IMR-90 (cell line): ENCODE results near the gene CYP20A1. TPM values are rescaled to one million over a fixed set of nuclear protein-coding genes. Genes with fewer than 3 reads are reported as not detected.

Experiments used
- ATAC-seq: fragments of 200-7000 bp; cut with Tn5 transposase; 2 replicates; pipeline ENCODE4 v1.9.1; 2020; ENCODE audit warnings: low read depth, mild to moderate bottlenecking, moderate library complexity
- BruUV-seq: library from RNA; stranded (reverse); fragments of 400-500 nt; replicated peaks from 2 replicates; lab custom pipeline; 2021; lab: Mats Ljungman, UMichigan
- CTCF ChIA-PET: fragments of 300-600 bp; formaldehyde crosslinking; extraction: SDS; loops from one replicate; lab custom pipeline; 2021; ENCODE audit warnings: antibody characterized with exemption; lab: Yijun Ruan, JAX
- POLR2A ChIA-PET: fragments of 300-600 bp; sonication (Branson Sonifier 250); formaldehyde crosslinking; loops from one replicate; lab custom pipeline; 2022; ENCODE audit warnings: antibody characterized with exemption; ENCODE audit not compliant: unreplicated experiment; lab: Charles Lee
- DNase-seq: peaks from one replicate; pipeline ENCODE4 v3.0.0; 2013
- H2AFZ ChIP-seq: replicated peaks from 2 replicates; pipeline ENCODE3; 2013; ENCODE audit warnings: low read length, mild to moderate bottlenecking; ENCODE audit not compliant: poor library complexity
- H2AK5ac ChIP-seq: 2 replicates; pipeline ENCODE4 v1.6.1; 2013; ENCODE audit warnings: low read depth, low read length, inconsistent platforms
- H2AK9ac ChIP-seq: replicated peaks from 2 replicates; pipeline ENCODE3; 2013; ENCODE audit warnings: mild to moderate bottlenecking, low read depth, low read length, moderate library complexity; ENCODE audit not compliant: poor library complexity
- H2BK120ac ChIP-seq: 2 replicates; pipeline ENCODE4 v1.6.1; 2013; ENCODE audit warnings: low read depth, low read length, inconsistent platforms
- H2BK15ac ChIP-seq: 3 replicates; pipeline ENCODE4 v1.6.1; 2013; ENCODE audit warnings: low read depth, low read length, inconsistent platforms
- H2BK20ac ChIP-seq: 2 replicates; pipeline ENCODE4 v1.6.1; 2013; ENCODE audit warnings: low read depth, mild to moderate bottlenecking, inconsistent platforms, low read length, moderate library complexity
- H2BK5ac ChIP-seq: 2 replicates; pipeline ENCODE4 v1.6.1; 2013; ENCODE audit warnings: mild to moderate bottlenecking, low read depth, low read length, inconsistent platforms; ENCODE audit not compliant: poor library complexity, severe bottlenecking
- H3K14ac ChIP-seq: replicated peaks from 2 replicates; pipeline ENCODE4 v1.6.1; 2013; ENCODE audit warnings: low read depth, low read length, inconsistent platforms
- H3K18ac ChIP-seq: 2 replicates; pipeline ENCODE4 v1.6.1; 2013; ENCODE audit warnings: low read depth, low read length, control low read depth
- H3K23ac ChIP-seq: 2 replicates; pipeline ENCODE4 v1.6.1; 2013; ENCODE audit warnings: low read depth, low read length, inconsistent platforms
- H3K27ac ChIP-seq: 2 replicates; pipeline ENCODE4 v1.5.1; 2013; ENCODE audit warnings: mild to moderate bottlenecking, control low read depth, low read length; ENCODE audit not compliant: insufficient read depth
- H3K27me3 ChIP-seq: 2 replicates; pipeline ENCODE4 v1.6.1; 2013; ENCODE audit warnings: low read length; ENCODE audit not compliant: control insufficient read depth, insufficient read depth
- H3K36me3 ChIP-seq: 2 replicates; pipeline ENCODE4 v1.6.1; 2013; ENCODE audit warnings: low read length, mixed read lengths; ENCODE audit not compliant: control insufficient read depth, insufficient read depth
- H3K4ac ChIP-seq: 2 replicates; pipeline ENCODE4 v1.6.1; 2013; ENCODE audit warnings: low read depth, low read length, inconsistent platforms
- H3K4me1 ChIP-seq: 2 replicates; pipeline ENCODE4 v1.6.1; 2013; ENCODE audit warnings: low read length, mixed read lengths; ENCODE audit not compliant: control insufficient read depth, insufficient read depth
- H3K4me2 ChIP-seq: 2 replicates; pipeline ENCODE4 v1.6.1; 2013; ENCODE audit warnings: low read depth, mild to moderate bottlenecking, control low read depth, low read length, moderate library complexity
- H3K4me3 ChIP-seq: 2 replicates; pipeline ENCODE4 v1.5.1; 2013; ENCODE audit warnings: low read depth, mild to moderate bottlenecking, control low read depth, low read length, moderate library complexity; ENCODE audit not compliant: insufficient read depth
- H3K56ac ChIP-seq: 2 replicates; pipeline ENCODE4 v1.6.1; 2013; ENCODE audit warnings: low read length, inconsistent platforms; ENCODE audit not compliant: insufficient read depth; ENCODE audit errors: extremely low read depth
- H3K79me1 ChIP-seq, 2 experiments: 2 replicates each; pipeline ENCODE4 v1.6.1; 2013; ENCODE audit warnings: low read length in 2 of 2, inconsistent platforms in 1 of 2, low read depth in 1 of 2
- H3K9ac ChIP-seq: 2 replicates; pipeline ENCODE4 v1.6.1; 2013; ENCODE audit warnings: low read depth, low read length, control low read depth
- H3K9me1 ChIP-seq: 2 replicates; pipeline ENCODE4 v1.6.1; 2013; ENCODE audit warnings: low read length, inconsistent platforms; ENCODE audit not compliant: insufficient read depth
- H3K9me3 ChIP-seq: 2 replicates; pipeline ENCODE4 v1.6.1; 2013; ENCODE audit warnings: low read length; ENCODE audit not compliant: control insufficient read depth, insufficient read depth
- H4K20me1 ChIP-seq: 2 replicates; pipeline ENCODE4 v1.6.1; 2013; ENCODE audit warnings: low read length, inconsistent platforms; ENCODE audit not compliant: insufficient read depth
- H4K5ac ChIP-seq: 2 replicates; pipeline ENCODE4 v1.6.1; 2013; ENCODE audit warnings: mild to moderate bottlenecking, low read depth, low read length, control low read depth
- H4K8ac ChIP-seq, 2 experiments: 2 replicates each; pipeline ENCODE4 v1.6.1; 2013; ENCODE audit warnings: low read depth in 2 of 2, low read length in 2 of 2, control low read depth in 1 of 2, inconsistent platforms in 1 of 2
- H4K91ac ChIP-seq: 2 replicates; pipeline ENCODE4 v1.6.1; 2013; ENCODE audit warnings: low read depth, low read length, inconsistent platforms; ENCODE audit not compliant: insufficient read depth
- BHLHE40 ChIP-seq: fragments of 150-350 bp; IDR thresholded peaks from 2 replicates; pipeline ENCODE4 v1.6.1; 2016; ENCODE audit warnings: mild to moderate bottlenecking, low read depth, low read length
- CEBPB ChIP-seq: IDR thresholded peaks from 2 replicates; pipeline ENCODE4 v1.6.1; 2012; ENCODE audit warnings: low read depth, low read length, improper control_type of control experiment
- MAFK ChIP-seq: IDR thresholded peaks from 2 replicates; pipeline ENCODE4 v1.6.1; 2012; ENCODE audit warnings: low read depth, low read length, improper control_type of control experiment
- MXI1 ChIP-seq: IDR thresholded peaks from 2 replicates; pipeline ENCODE4 v1.6.1; 2012; ENCODE audit warnings: low read depth, mild to moderate bottlenecking, low read length, moderate library complexity, borderline replicate concordance
- NFE2L2 ChIP-seq: fragments of 150-350 bp; IDR thresholded peaks from 2 replicates; pipeline ENCODE4 v1.6.1; 2016; ENCODE audit warnings: low read depth, mild to moderate bottlenecking, low read length
- POLR2A ChIP-seq: IDR thresholded peaks from 2 replicates; pipeline ENCODE4 v1.6.1; 2012; ENCODE audit warnings: mild to moderate bottlenecking, low read depth, low read length
- RAD21 ChIP-seq: IDR thresholded peaks from 2 replicates; pipeline ENCODE4 v1.6.1; 2012; ENCODE audit warnings: low read length, improper control_type of control experiment
- RFX5 ChIP-seq: IDR thresholded peaks from 2 replicates; pipeline ENCODE4 v1.8.0; 2012; ENCODE audit warnings: low read depth, mild to moderate bottlenecking, low read length, moderate library complexity
- WGBS, 2 experiments: methylation state at CpG; one replicate each; pipeline versions ENCODE4 v1.1.5 to v1.1.7; 2013; ENCODE audit warnings: missing lambda C conversion rate in 2 of 2; ENCODE audit not compliant: insufficient read length in 1 of 2; ENCODE audit errors: extremely low coverage in 2 of 2; 5-methylcytosine and 5-hydroxymethylcytosine counted together
- dilution Hi-C: fragments of 300-500 bp; cut with HindIII; formaldehyde crosslinking; loops from one replicate; pipeline ENCODE4 v1.14.3; 2018; ENCODE audit warnings: low sequenced_read_pairs; ENCODE audit not compliant: unreplicated experiment
- in situ Hi-C: fragments of 300-500 bp; cut with MboI; formaldehyde crosslinking; loops from 3 replicates; pipeline ENCODE4 v1.14.3; 2019; ENCODE audit warnings: low sequenced_read_pairs, inconsistent platforms, mixed read lengths
- intact Hi-C: fragments of 100-400 bp; cut with micrococcal nuclease; formaldehyde crosslinking; loops from 2 replicates; pipeline ENCODE4 v1.10.0; 2022
- polyA plus RNA-seq, 3 experiments: library from polyadenylated mRNA; depleted of rRNA; stranded (reverse); fragments of >200 nt; gene quantifications; 2 replicates each; pipeline ENCODE4 v1.2.3, GENCODE V29; 2012; ENCODE audit warnings: low replicate concordance in 1 of 3
- total RNA-seq: library from RNA; depleted of rRNA; stranded (reverse); fragments of >200 nt; gene quantifications from 2 replicates; pipeline ENCODE4 v1.2.3, GENCODE V29; 2012
- TF ChIP-seq, protein P1 (sequence below): conservative IDR thresholded peaks from 2 replicates; pipeline ENCODE4 v1.5.1; 2012; ENCODE audit warnings: mild to moderate bottlenecking, low read depth, low read length, improper control_type of control experiment

CYP20A1 gene
- total and polyA plus RNA-seq, 2 of the 4 experiments (the other 2 are of a cell fraction), result 7.0 to 16.8 TPM

DNA sequence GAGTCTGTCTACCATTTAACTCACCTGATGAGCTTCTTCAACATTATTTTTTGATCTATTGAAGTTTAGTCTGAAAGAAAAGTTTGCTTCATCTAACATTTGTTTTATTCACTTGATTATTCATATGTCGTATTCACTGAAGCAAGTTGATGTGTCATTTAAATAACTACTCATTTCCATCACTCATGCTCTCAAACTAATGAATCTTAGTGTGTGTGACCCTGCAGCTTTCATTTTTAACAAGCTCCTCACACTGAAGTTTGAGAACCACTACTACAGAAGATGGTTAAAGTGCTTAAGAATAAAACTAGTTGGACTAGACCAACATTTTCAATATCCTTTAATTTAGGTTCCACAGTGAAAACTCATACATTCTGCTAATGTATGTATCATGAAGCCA lies 87.5 kb downstream of the CYP20A1 start:
- Histone ChIP-seq H3K79me1 (peaks cover 3 to 23% of the 10 kb centered on the region in 2 experiments; a peak in 3 of 4 replicates), H3K18ac (no peak overlapping the region), H3K9me3 (no peaks in the 10 kb centered on the region), H3K9ac (no peak overlapping the region), H3K36me3 (no peaks in the 10 kb centered on the region), H2BK5ac (no peak overlapping the region), H2AFZ (no peak overlapping the region), H3K4me3 (no peak overlapping the region), H2BK120ac (no peak overlapping the region), H3K9me1 (no peaks in the 10 kb centered on the region), H3K23ac (no peak overlapping the region), H2AK5ac (no peak overlapping the region), H2BK15ac (no peak overlapping the region), H3K14ac (no peak overlapping the region), H3K4ac (no peak overlapping the region), H3K27ac (no peak overlapping the region), H2BK20ac (no peak overlapping the region), H4K8ac (no peak overlapping the region), H4K20me1 (peaks cover 9% of the 10 kb centered on the region; the same call in 1 of the 2 replicates), H2AK9ac (no peak overlapping the region), H3K4me2 (no peak overlapping the region), H3K56ac (no peak overlapping the region), H4K91ac (no peak overlapping the region), H3K4me1 (peaks cover 1% of the 10 kb centered on the region; the same call in 1 of the 2 replicates), H3K27me3 (no peaks in the 10 kb centered on the region), H4K5ac (no peak overlapping the region)
- TF ChIP-seq RFX5 (no peak), NFE2L2 (no peak), CEBPB (no peak), MXI1 (no peak), POLR2A (no peak), MAFK (no peak), BHLHE40 (no peak), RAD21 (no peak)
- TF ChIP-seq, protein P1, sequence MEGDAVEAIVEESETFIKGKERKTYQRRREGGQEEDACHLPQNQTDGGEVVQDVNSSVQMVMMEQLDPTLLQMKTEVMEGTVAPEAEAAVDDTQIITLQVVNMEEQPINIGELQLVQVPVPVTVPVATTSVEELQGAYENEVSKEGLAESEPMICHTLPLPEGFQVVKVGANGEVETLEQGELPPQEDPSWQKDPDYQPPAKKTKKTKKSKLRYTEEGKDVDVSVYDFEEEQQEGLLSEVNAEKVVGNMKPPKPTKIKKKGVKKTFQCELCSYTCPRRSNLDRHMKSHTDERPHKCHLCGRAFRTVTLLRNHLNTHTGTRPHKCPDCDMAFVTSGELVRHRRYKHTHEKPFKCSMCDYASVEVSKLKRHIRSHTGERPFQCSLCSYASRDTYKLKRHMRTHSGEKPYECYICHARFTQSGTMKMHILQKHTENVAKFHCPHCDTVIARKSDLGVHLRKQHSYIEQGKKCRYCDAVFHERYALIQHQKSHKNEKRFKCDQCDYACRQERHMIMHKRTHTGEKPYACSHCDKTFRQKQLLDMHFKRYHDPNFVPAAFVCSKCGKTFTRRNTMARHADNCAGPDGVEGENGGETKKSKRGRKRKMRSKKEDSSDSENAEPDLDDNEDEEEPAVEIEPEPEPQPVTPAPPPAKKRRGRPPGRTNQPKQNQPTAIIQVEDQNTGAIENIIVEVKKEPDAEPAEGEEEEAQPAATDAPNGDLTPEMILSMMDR, result no peak
- in situ Hi-C loops, result no loop called here
- dilution Hi-C loops, result no loop called here
- CTCF ChIA-PET, result interaction anchor here (0.5 kb wide), 1 partner anchor 325 kb away, joined by 3 read pairs; no protein-coding TSS in a partner anchor
- BruUV-seq, result no TSS peak
- DNase-seq (no peak), ATAC-seq (no peak)
- no CpG with 5 or more reads among the region's 1 CpG for WGBS, 2 experiments
- POLR2A ChIA-PET, result no interaction called here
- intact Hi-C loops, result loop anchor here (5.0 to 10.0 kb wide), 2 partner anchors 126 to 488 kb away; no protein-coding TSS in a partner anchor
